DND-41 (cell line): Measurements from ENCODE around the gene GPR151.

Source experiments
- ATAC-seq: fragments of 200-7000 bp; cut with Tn5 transposase; 3 replicates; pipeline ENCODE4 v1.9.1; 2021; ENCODE audit warnings: low read depth; ENCODE audit not compliant: insufficient read depth
- DNase-seq: peaks from one replicate; pipeline ENCODE4 v3.0.0-alpha.2; 2020
- H2AFZ ChIP-seq: 2 replicates; pipeline ENCODE4 v1.6.0; 2012; ENCODE audit warnings: low read depth, low read length
- H3K27ac ChIP-seq: 2 replicates; pipeline ENCODE4 v1.5.1; 2012; ENCODE audit warnings: low read length, inconsistent platforms
- H3K27me3 ChIP-seq: fragments of 200-600 bp; sonication (generic); 2 replicates; pipeline ENCODE4 v1.6.0; 2012; ENCODE audit warnings: low read length, mild to moderate bottlenecking, inconsistent platforms; ENCODE audit not compliant: insufficient read depth, poor library complexity
- H3K36me3 ChIP-seq: 2 replicates; pipeline ENCODE4 v1.5.1; 2012; ENCODE audit warnings: low read length, inconsistent platforms; ENCODE audit not compliant: insufficient read depth
- H3K4me1 ChIP-seq: 2 replicates; pipeline ENCODE4 v1.5.1; 2012; ENCODE audit warnings: mild to moderate bottlenecking, low read length; ENCODE audit not compliant: insufficient read depth
- H3K4me2 ChIP-seq: 2 replicates; pipeline ENCODE4 v1.6.0; 2012; ENCODE audit warnings: mild to moderate bottlenecking, moderate library complexity, low read length, inconsistent platforms; ENCODE audit not compliant: insufficient read depth
- H3K4me3 ChIP-seq, 2 experiments: fragments of 200-600 bp in 1 of 2; shearing (Covaris generic) in 1 of 2; 2 replicates each; pipeline ENCODE4 v1.5.1; 2012 to 2016; ENCODE audit warnings: inconsistent platforms in 2 of 2, low read length in 2 of 2, mild to moderate bottlenecking in 2 of 2, low read depth in 1 of 2, moderate library complexity in 1 of 2
- H3K79me2 ChIP-seq: 2 replicates; pipeline ENCODE4 v1.6.0; 2012; ENCODE audit warnings: low read length, inconsistent platforms; ENCODE audit not compliant: insufficient read depth
- H3K9ac ChIP-seq: 2 replicates; pipeline ENCODE4 v1.6.0; 2012; ENCODE audit warnings: low read depth, mild to moderate bottlenecking, inconsistent platforms, low read length, moderate library complexity
- H3K9me3 ChIP-seq: 2 replicates; pipeline ENCODE4 v1.5.1; 2012; ENCODE audit warnings: low read length, moderate library complexity, mild to moderate bottlenecking, inconsistent platforms; ENCODE audit not compliant: insufficient read depth, severe bottlenecking
- H4K20me1 ChIP-seq: 2 replicates; pipeline ENCODE4 v1.6.0; 2012; ENCODE audit warnings: low read length; ENCODE audit not compliant: insufficient read depth
- EZH2 ChIP-seq: IDR thresholded peaks from 3 replicates; pipeline ENCODE4 v1.6.1; 2012; ENCODE audit warnings: borderline replicate concordance, low read depth, mild to moderate bottlenecking, moderate library complexity, low read length, inconsistent platforms; ENCODE audit not compliant: severe bottlenecking
- TF ChIP-seq, protein P1 (sequence below): IDR thresholded peaks from 2 replicates; pipeline ENCODE4 v1.5.1; 2012; ENCODE audit warnings: borderline replicate concordance, low read length, moderate library complexity, mild to moderate bottlenecking; ENCODE audit not compliant: poor library complexity, severe bottlenecking; ENCODE audit errors: extremely low read depth

Gene GPR151

DNA sequence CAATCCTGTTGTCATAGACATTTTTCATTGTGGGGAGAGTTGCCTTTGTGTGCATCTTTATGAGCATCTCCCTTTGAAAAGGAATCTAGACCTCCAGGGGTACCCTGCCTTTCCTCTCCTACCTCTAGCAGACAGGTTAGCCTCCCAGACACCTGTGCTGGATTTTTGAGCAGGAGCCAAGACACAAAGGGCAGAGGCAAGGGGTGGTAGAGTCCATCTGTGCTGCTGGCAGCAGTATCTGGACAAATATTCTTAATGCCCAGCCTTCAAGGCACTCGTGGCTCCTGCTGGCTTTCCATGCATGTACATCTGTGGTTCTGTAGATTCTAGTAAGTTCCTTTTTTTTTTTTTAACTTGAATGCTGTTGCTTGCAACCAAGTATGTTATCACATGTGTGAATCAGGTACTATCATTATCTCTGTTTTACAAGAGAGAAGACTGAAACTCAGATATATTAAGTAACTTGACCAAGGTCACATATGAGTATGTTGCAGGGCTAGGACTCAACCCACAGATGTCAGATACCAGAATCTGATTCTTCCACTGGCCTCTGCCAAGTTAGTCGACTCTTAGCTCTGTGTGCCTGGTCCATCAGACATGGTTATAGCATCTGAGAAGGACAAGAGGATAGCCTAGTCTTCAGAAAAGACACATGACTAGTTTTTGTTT lies 32.9 kb upstream of the GPR151 start:
- TF ChIP-seq EZH2 = no peak
- TF ChIP-seq, protein P1, sequence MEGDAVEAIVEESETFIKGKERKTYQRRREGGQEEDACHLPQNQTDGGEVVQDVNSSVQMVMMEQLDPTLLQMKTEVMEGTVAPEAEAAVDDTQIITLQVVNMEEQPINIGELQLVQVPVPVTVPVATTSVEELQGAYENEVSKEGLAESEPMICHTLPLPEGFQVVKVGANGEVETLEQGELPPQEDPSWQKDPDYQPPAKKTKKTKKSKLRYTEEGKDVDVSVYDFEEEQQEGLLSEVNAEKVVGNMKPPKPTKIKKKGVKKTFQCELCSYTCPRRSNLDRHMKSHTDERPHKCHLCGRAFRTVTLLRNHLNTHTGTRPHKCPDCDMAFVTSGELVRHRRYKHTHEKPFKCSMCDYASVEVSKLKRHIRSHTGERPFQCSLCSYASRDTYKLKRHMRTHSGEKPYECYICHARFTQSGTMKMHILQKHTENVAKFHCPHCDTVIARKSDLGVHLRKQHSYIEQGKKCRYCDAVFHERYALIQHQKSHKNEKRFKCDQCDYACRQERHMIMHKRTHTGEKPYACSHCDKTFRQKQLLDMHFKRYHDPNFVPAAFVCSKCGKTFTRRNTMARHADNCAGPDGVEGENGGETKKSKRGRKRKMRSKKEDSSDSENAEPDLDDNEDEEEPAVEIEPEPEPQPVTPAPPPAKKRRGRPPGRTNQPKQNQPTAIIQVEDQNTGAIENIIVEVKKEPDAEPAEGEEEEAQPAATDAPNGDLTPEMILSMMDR = no peak

DNA sequence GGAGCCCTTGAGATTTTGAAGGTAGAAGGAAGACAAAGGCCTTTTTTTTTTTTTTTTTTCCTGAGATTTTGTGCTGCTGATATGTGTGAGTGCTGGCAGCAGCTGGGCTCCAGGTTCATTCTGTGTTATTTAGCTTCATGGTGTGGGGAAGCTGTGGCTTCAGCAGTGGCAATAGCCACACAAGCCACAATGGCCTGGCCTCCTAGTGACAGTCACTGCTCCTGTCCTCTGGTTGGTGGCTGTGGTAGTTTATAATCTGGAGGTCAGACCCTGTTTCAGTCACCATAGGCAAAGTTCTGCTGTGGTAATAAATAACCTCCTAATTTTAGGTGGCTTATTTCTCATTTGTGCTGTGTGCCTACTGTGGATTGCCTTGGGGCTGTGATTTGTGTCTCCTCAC lies 28.2 kb upstream of the GPR151 start:
- Histone ChIP-seq H3K4me2 (no peak overlapping the region), H4K20me1 (no peaks in the 10 kb centered on the region)
- TF ChIP-seq, protein P1 = no peak
- TF ChIP-seq EZH2 = no peak

More for the DNA sequence above, 32.9 kb upstream of the GPR151 start:
- Histone ChIP-seq H3K9me3 (no peaks in the 10 kb centered on the region), H3K4me3 (no peak overlapping the region), H3K9ac (no peak overlapping the region), H3K4me2 (no peak overlapping the region), H3K36me3 (no peaks in the 10 kb centered on the region), H4K20me1 (no peaks in the 10 kb centered on the region), H3K4me1 (no peaks in the 10 kb centered on the region), H3K27ac (no peak overlapping the region), H2AFZ (no peak overlapping the region), H3K79me2 (no peaks in the 10 kb centered on the region), H3K27me3 (no peaks in the 10 kb centered on the region)
- DNase-seq = no peak
- no peak for ATAC-seq

DNA sequence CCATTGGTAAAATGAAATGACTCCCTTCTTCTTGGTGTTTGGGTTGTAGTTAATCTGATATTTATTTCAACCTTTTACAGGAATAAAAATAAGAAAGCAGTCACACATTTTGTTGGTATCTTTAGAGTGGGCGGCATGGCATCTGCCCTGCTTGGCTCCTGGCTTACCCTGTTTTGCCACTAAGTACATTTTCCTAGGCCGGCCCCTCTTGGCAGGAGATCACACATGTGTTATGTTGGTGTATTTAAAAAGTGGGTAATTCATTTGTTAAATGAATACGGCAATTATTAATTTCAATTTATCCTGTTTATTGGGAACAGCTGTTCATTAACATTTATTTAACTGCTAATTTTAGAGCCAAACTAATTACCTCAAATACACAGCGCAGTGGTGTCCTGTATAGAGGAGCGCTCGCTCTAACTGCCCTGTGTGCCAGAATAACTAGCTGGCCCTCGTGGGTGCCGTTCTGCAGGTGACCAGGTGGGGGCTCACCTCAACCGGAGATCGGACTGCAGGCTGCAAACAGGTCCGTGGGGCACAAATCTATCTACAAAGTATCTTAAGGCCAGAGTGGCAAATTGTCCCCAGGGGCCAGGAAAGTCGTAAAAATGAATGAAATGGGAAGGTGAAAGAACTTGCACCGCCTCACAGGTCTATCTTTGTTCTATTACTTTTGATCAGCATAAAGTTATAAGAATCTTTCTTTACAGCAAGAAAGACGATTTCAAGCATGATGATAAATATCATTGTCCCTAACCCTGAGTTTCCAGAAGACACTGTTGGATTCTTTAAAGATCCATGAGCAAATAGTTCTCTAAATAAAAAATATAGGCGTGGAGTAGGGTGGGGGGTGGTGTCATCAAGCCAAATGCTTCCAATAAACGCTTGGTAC lies 26.2 kb upstream of the GPR151 start:
- no peak overlapping the region for H3K4me2 ChIP-seq
- no peaks in the 10 kb centered on the region for H3K4me1 ChIP-seq
- H3K4me3 ChIP-seq = no peak overlapping the region
- no peak overlapping the region for H3K27ac ChIP-seq
- no peaks in the 10 kb centered on the region for H3K79me2 ChIP-seq
- H3K36me3 ChIP-seq = no peaks in the 10 kb centered on the region
- H4K20me1 ChIP-seq = no peaks in the 10 kb centered on the region
- no peak for TF ChIP-seq EZH2
- TF ChIP-seq, protein P1 = peak; percentile 90
- H3K27me3 ChIP-seq = peaks cover 4% of the 10 kb centered on the region
- H3K9ac ChIP-seq = no peak overlapping the region
- no peaks in the 10 kb centered on the region for H3K9me3 ChIP-seq
- DNase-seq (peak; percentile 67), ATAC-seq (peak; percentile 94)
- H2AFZ ChIP-seq = no peak overlapping the region

More for the DNA sequence above, 28.2 kb upstream of the GPR151 start:
- Histone ChIP-seq H3K4me3 (no peak overlapping the region), H3K27ac (no peak overlapping the region), H2AFZ (no peak overlapping the region), H3K4me1 (no peaks in the 10 kb centered on the region), H3K27me3 (no peaks in the 10 kb centered on the region), H3K9me3 (no peaks in the 10 kb centered on the region), H3K36me3 (no peaks in the 10 kb centered on the region), H3K79me2 (no peaks in the 10 kb centered on the region), H3K9ac (no peak overlapping the region)
- no peak for ATAC-seq
- no peak for DNase-seq
